HG03558 (cell line): ENCODE measurements around the gene TNS2.

Experiments used
- ATAC-seq: cut with Tn5 transposase; IDR thresholded peaks from one replicate; pipeline ENCODE4 v1.9.1; 2021; ENCODE audit warnings: moderate number of reproducible peaks; ENCODE audit not compliant: unreplicated experiment; ENCODE audit errors: extremely low read depth

TNS2 gene

DNA sequence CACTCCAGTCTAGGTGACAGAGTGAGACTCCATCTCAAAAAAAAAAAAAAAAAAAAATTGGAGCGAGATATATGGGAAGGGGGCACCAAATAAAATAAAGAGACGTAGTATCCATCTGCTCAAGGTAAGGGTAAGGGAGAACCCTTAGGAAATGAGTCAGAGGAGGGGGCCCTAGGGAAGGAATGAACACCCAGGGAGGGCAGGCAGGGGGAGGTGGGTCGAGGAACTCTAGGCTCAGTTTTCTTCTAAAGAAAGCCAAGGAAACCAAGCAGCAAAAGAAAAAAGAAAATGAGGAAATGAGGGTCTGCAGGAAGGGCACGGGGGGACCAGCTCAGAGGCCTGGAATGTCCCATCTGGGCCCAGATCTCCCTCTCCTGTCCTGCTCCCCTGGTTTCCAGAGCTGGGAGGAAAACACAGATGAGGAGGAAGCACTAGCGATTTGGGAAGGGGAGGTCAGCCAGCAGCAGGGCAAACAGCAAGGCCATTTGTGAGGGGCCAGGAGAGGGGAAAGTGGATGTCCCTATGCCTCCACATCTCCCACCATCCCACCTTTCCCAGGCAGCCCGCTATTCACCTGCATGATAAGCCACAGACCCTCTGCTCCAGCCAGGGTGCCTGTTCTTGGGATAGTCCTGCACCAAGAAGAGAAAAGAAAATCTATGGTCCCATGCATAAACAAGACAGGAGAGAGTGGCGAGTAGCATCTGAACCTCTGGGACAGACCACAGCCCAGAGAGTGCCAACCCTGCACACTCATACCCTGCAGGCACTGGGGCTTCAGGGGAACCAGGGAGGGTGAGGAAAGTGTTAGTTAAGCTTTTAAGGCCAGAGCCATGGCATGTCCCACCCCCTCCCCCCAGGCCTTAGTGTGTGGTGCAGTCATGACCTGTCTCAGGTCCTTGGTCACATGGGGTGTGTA is 17.5 kb downstream of the TNS2 start:
- no peak for ATAC-seq

DNA sequence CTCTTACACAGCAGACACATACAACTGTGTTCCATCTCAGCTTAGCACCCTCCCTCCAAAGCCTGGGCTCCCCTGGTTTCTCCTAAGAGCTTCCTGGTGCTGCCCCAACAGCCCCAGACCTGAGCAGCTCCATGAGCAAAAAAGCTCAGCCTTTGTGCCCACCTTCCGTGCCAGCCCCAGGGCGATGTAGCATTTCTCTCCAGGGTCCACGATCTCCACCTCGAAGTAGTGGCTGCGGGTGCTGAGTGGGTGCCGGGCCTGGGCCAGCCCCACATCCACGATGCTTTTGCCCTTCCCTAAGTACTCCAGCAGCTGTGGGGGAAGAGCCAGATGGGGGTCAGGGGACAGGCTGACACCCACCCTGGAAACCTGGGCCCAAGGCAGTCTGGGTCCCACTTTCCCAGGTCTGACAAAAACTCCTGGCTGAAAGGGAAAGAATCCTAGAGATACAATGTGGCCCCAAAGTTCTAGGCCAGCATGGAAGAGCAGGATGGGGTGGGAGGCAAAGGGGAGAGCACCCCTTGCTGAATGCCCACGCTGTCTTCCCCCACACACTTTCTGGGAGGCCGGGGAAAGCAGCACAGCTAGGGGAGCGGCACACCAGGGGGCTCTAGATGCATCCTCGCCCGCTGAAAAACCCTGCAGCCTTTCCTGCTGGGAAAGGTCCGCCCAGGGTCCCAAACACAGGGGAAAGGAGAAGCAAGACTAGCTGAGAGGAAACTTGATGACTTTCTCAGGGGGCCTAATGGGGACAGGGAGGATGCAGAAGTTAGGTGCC is 18.3 kb downstream of the TNS2 start:
- ATAC-seq: no peak

DNA sequence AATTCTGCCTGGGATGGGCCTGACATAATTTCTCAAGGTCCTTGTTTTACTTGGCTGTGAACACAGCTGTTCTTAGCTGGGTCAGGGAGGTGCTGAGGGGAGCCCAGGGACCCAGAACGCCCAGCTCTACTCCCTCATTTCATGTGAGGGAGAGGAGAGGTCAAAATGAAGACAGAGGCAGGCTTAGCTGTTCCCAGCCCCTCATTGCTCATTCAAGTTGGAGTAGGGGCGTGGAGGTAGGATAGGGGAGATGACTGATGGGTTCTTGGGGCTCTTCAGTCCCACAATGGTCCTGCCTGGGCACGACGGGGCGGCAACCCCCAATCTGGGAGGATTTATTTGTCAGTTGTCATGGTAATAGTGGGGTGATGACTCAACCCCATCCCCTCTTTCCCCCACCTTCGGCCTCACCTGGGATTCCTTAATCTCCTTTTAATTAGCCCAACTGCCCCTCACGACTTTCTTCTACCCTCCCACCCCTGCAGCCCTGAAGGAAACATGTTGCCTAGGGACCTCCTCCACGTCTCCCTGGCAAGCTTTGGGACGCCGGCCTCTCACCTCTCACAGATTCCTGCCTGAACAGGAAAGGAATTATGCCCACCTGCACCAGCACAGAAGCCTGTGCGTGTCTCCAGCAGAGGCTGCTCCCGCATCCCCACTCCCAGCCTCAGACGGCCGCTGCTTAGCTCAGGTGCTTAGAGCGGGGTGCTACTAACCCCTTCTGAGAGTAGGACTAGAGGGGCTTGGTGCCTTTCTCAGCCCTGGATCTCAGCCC is 19.1 kb downstream of the TNS2 start:
- no peak for ATAC-seq

DNA sequence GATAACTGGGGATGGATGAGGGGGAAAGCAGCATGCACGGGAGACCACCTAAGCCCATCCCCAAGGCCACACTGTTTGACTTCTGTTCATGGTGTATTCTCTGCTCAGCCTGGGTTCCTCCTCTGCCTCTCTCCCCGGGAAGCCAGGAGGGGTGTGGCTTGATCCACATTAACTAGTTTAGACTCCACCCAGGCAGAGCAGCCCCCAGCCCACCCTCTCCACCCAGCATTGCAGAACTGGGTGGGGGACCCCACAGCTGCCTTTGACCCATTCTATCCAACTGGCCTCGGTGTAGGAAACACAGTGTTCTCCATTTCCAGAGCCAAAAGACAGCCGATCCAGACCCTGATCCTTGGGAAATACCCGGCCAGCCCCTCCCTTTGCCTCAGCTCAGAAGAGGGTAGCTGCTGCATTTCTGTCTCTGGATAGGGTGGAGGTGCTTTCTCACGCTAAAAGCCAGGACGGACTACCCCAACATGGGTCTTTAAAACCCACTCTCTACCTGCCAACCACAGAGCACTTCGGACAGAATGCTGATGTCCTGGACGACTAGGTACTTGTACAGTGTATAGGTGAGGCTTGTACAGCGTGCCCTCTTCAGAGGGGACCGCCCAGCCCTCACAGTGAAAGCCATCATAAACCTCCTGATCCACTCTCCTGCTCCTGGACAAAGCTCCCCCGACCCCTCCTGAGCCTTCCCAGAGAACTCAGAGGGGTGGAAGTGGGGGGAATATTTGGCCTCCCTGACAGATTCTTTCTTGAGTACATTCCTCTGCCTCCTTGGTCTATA is 20.0 kb downstream of the TNS2 start:
- ATAC-seq: no peak

DNA sequence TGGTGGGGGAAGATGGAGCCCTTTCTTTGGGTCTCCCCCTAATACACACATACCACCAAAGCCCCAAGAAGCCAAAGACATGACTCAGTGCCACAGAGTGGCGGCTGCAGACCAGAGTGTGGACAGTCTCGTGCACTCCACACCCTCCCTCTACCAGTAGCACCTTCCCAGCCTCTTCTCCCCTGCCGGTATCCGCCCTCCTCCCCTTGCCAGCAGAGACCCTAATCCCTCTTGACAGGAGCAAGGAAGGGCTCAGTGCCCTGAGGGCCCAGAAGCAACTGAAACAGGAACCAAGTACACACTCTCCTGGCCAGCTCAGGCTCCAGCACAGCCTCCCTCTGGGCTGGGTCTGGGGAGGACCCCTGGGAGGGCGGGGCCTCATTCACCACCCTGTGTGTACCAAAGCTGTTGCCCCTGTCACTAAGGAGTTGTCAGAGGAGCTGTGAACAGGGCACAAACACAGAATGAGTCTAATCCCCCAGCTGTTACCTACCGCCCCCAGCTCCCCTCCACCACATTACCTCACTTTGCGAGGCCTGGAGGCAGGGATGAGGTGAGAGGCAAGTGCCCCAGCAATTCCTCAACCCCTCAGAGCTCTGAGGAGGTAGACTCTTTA is 21.1 kb downstream of the TNS2 start:
- no peak for ATAC-seq

DNA sequence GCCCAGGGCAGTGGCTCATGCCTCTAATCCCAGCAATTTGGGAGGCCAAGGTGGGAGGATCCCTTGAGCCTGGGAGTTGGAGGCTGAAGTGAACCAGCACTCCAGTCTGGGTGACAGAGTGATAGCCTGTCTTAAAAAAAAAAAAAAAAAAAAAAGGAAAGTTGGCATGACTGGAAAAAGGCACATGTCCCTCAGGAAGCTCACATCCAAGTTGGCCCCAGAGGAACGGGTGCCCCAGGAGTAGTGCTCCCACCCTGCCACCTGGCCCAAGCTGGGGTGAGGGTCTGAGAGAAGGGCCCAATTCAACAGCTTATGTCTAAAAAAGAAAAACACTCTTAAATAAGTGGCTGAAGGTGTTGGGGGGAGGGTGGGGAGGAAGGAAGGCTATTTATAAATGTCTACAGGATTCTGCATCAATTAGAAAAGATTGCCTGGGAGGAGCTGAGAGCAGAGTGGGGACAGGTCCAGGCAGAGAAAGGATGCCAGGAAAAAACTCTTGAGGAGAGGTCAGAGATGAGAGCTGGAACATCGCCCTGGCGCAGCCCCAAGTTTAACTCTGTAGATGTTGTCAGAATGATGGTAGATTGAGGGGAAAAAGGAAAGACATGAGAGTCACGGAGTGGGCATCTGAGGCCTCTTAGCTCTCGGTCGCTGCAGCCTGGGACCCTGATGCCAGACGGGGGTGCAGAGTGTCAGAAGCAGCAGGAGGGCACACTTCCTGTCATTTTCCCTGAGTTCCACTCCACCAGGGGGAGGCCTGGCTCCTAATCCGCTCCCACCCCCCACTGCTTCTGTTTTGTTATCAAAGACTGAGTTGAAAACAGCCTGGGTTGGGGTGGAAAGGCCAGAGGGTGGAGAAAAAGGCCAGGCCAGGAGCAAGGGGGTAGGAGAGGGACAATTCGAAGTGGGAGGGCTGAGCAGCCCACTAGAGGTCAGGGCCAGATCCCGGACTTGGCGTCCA is 22.0 kb downstream of the TNS2 start:
- ATAC-seq: no peak

DNA sequence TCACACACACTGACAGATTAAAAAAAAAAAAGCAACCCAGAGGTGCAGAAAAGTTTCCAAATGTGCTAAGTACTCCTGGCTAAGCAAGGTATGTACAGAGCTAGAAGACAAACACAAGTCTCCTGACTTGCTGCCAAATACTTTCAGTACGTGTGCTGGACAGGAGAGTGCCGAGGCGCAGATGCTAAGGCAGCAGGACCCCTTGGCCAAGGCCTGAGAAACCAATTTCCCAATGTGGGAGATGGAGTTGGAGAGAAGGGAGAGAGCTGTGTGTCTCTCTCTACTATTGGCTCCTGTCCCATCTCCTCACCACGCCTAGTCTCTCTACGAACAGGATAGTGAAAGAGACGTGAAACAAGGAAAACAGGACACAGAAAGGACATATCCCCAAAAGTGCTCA is 24.0 kb downstream of the TNS2 start:
- no peak for ATAC-seq

DNA sequence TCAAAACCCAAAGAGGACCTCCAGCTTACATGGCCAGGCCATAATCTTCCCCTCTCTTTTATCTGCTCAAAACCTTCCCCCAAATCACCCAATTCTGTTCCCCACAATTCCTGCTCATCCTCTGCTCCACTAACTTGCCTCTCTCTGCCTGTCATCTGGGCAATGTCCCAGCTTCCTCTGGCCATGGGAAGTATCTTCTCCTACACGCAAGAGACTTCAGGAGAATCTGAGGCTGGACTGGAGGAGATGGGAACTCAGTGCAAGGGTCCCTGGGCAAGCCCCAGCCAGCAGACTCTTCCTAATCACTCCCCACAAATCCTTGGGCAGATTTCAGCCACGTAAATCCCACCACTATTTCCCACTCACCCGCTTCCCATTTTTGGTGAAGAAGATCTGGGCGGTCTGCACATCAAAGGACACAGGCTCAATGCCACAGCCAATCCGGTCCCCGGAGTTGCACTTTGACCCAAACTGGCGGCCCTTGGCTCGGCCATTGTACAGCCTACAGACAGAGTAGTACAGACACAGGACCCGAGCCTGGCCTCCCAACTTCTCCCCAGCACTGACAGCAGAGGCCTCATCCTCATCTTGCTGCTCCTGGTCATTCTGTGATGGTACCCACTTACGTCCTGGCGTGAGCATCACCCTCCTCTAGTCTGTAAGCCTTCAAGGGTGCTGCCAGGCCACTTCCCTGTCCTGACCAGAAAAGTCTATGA is 24.6 kb downstream of the TNS2 start:
- no peak for ATAC-seq

DNA sequence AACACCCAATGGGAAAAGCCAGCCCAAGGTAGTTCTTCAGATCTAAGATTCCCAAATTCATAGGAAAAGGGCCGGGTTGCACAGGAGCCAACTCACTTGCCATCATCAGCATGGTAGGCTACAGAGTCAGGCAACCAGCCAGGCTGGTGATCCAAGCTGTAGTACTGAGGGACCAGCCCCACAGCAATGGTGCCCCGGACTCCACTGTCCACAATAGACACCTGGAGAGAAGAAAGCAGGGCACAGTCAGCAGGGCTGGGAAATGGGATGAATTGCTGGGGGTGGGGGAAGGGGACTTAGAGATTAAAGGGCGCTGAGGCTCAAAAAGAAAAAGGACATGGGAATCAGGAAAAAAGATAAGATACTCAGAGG is 25.1 kb downstream of the TNS2 start:
- ATAC-seq: no peak

DNA sequence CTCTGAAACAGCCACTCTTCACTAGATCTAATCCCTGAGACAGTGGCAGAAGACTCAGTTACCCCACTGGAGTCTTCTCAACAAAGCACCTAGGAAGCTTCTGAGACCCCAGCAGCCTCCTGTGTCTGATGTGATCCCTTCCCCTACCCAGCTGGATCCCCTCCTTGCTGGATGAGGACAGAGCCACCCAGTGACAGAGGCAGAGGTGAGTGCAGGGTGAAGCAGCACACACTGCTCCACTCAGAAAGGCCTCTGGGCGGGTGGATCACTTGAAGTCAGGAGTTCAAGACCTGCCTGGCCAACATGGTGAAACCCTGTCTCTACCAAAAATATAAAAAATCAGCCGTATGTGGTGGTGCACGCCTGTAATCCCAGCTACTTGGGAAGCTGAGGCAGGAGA is 26.6 kb downstream of the TNS2 start:
- no peak for ATAC-seq

DNA sequence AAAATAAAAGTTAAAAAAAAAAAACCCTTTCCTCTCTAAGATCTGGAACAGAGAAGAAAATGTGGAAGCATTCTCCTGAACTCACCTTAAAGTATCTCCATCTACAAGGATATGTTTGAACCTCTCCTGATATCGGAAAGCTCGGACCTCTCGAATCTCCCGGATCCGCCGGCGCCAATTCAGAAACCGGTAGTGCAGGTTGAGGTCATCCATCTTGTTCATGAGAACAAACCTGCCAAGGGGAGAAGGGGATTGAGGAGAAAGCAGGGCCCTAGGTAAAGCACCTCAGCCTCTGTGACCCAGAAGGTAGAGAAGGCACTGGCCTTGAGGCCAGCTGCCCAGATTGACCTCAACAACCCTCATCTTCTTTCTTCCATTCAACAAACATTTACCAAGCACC is 27.2 kb downstream of the TNS2 start:
- ATAC-seq: no peak

DNA sequence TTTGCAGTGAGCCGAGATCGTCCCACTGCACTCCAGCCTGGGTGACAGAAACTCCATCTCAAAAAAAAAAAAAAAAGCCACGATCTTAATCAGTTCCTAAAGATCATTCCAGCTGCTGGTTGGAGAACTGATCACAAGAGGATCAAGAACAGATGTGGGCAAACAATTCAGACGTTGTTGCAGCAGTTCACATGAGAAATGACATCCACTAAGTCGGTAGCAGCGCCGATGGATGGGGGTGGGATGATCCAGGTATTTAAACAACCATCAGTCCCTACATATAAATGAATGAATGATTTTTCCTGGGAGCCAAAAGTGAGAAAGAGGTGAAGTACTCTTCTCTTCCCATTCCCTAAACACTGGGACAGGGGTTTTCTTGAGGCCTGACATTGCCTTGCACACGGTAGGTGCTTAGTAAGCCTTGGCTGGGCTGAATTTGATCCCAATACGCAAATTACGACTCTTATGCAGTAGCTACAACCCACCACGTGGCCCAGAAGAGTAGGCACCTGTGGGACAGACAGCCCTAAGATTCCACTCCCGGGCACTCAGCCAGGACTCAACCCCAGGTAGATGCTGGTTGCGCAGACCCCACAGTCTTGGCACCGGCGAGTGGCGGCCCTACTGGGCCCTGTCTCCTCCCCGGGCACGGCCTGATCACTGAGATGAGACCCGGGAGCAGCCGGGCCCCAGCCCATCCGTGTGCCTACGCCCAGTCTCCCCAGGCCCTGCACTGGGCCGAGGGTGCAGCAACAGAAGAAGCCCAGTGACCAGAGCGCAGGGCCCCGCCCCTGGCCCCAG is 28.8 kb downstream of the TNS2 start:
- peak; percentile 6 for ATAC-seq

DNA sequence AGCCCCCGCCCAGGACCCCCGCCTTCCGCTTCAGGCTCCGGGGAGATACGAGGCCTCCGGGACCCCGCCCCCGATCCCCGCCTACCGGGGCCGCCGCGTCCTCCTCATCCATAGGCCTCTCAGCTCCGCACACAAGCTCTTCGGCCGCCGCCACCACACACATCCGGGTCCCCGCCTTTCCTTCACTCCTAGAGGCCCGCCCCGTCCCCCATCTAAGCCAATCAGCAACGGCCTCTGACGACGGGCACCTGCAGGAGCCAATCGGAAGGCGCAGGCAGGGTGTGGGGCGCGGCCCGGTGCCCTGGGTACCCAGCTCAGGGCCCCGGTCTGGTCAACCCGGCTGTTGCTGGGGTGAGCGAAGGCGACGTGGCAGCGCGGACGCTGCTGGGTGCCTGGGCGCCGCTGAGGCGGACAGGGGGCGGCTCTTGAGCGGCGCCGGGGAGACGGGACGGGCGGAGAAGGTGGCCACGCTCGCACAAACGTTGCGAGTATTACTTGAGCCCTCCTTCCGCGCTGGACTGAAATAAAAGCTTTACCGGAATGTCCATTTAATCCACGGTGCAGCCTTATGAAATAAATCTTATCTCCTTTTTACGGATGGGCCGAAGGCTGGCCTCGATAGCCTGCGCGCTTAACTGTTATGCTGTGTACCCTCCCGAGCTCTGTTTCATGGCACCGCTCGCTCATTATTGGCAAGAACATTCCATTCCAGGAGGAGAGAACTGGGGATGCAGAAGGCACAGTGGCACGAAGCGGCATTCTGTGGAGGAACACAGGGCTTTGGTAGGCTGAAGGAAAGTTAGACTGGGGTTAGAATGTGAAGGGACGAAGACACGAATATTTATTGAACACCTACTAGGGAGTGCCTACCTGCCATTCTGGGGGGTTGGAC is 29.6 kb downstream of the TNS2 start, which contains the start of gene SPRYD3:
Gene SPRYD3, minus strand, starts transcription at position 165 of the 892 bp plus-strand sequence. Its CDS starts 57 bp downstream, at position 108.
- ATAC-seq: peak; percentile 87

DNA sequence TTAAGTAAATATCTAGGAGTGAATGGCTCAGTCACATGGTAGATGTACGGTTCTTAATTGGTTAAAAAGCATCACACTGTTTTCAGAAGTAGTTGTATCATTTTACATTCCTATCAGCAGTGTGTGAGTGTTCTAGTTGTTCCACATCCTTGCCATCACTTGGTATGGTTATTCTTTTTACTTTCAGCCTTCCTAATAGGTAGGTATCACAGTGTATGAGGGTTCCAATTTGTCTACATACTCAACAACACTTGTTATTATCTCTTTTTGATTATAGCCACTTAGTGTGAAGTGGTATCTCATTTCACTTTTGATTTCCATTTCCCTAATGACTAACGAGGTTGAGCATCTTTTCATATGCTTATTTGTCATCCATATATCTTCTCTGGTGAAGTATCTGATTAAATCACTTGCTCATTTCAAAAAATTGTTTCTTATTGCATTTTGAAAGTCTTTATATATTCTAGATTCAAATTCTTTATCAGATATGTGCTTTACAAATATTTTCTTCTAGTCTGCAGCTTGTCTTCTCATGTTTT is 32.8 kb downstream of the TNS2 start:
- no peak for ATAC-seq

DNA sequence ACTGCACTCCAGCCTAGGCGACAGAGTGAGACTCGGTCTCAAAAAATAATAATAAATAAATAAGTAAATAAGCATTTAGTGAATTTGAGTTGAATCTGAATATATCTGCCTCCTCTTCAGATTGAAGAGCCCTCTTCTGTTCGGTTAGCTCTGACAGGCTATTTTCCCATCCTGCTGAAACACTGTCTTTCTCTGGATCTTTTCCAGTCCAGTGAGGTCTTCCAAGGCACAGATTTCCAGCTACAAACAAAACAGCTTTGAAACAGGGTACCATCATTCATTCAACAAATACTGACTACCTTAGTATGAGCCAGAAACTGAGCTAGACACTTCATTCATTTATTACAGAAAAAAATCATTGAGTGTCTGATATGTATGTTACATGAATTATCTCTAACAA is 36.5 kb downstream of the TNS2 start:
- no peak for ATAC-seq

DNA sequence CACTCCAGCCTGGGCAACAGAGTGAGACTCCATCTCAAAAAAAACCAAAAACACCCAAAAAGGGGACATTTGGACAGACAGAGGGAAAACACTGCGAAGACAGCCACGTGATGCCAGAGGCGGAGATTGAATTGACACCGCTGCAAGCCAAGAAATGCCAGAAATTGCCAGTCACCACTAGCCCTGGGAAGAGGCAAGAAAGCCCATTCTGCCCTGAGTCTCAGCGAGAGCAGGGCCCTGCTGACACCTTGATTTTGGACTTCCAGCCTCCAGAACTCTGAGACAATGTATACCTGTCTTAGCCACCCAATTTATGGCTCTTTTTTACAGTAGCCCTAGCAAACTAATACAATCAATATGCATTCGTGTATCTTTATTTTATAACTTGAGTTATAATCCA is 40.2 kb downstream of the TNS2 start:
- no peak for ATAC-seq
